MM.1S (cell line): ENCODE data around the gene TTYH1.
"Not testable (repeated sequence)": the region's sequence is repeated elsewhere in the genome, so short reads cannot be mapped to it uniquely, and the experiment has no call there.

ENCODE experiments used
- DNase-seq: peaks from one replicate; pipeline ENCODE4 v3.0.0-alpha.2; 2015
- H2AFZ ChIP-seq: fragments of 300-600 bp; sonication (generic); 2 replicates; pipeline ENCODE4 v1.6.0; 2016; ENCODE audit warnings: antibody characterized with exemption, low read length
- H3F3A ChIP-seq: fragments of 300-600 bp; sonication (generic); 2 replicates; pipeline ENCODE4 v1.6.1; 2016; ENCODE audit warnings: mild to moderate bottlenecking, antibody characterized with exemption, low read length, moderate library complexity, mixed read lengths; ENCODE audit not compliant: insufficient read depth
- H3K27ac ChIP-seq: fragments of 300-600 bp; sonication (generic); 2 replicates; pipeline ENCODE4 v1.5.1; 2016; ENCODE audit warnings: mild to moderate bottlenecking, low read length
- H3K27me3 ChIP-seq: fragments of 300-600 bp; sonication (generic); replicated peaks from 2 replicates; pipeline ENCODE4 v1.6.0; 2016; ENCODE audit warnings: low read length; ENCODE audit not compliant: insufficient read depth
- H3K36me3 ChIP-seq: fragments of 300-600 bp; sonication (generic); replicated peaks from 2 replicates; pipeline ENCODE4 v1.6.1; 2016; ENCODE audit warnings: mild to moderate bottlenecking, low read length, mixed read lengths; ENCODE audit not compliant: insufficient read depth
- H3K4me1 ChIP-seq: fragments of 300-600 bp; sonication (generic); 2 replicates; pipeline ENCODE4 v1.6.1; 2016; ENCODE audit warnings: low read length, mixed read lengths
- H3K4me2 ChIP-seq: fragments of 300-600 bp; sonication (generic); 2 replicates; pipeline ENCODE4 v1.6.0; 2016; ENCODE audit warnings: low read depth, low read length
- H3K4me3 ChIP-seq: fragments of 300-600 bp; sonication (generic); 2 replicates; pipeline ENCODE4 v1.5.1; 2016; ENCODE audit warnings: low read length, mixed read lengths
- H3K79me2 ChIP-seq: fragments of 300-600 bp; sonication (generic); 2 replicates; pipeline ENCODE4 v1.6.1; 2016; ENCODE audit warnings: mixed run types, low read length, mixed read lengths
- H3K9ac ChIP-seq: fragments of 300-600 bp; sonication (generic); 2 replicates; pipeline ENCODE4 v1.6.1; 2016; ENCODE audit warnings: low read length, mixed read lengths
- H3K9me2 ChIP-seq: fragments of 300-600 bp; sonication (generic); replicated peaks from 2 replicates; pipeline ENCODE4 v1.6.1; 2016; ENCODE audit warnings: mild to moderate bottlenecking, low read length, mixed read lengths; ENCODE audit not compliant: insufficient read depth
- H3K9me3 ChIP-seq: fragments of 300-600 bp; sonication (generic); replicated peaks from 2 replicates; pipeline ENCODE4 v1.6.1; 2016; ENCODE audit warnings: mild to moderate bottlenecking, low read length, mixed read lengths; ENCODE audit not compliant: insufficient read depth
- H4K20me1 ChIP-seq: fragments of 300-600 bp; sonication (generic); 2 replicates; pipeline ENCODE4 v1.6.1; 2016; ENCODE audit warnings: mild to moderate bottlenecking, low read length, moderate library complexity, mixed read lengths; ENCODE audit not compliant: insufficient read depth
- CTCF ChIP-seq: fragments of 300-600 bp; sonication (generic); IDR thresholded peaks from 2 replicates; pipeline ENCODE4 v1.5.1; 2016; ENCODE audit warnings: antibody characterized with exemption, low read length, mixed read lengths
- EZH2 ChIP-seq: fragments of 300-600 bp; sonication (generic); optimal IDR thresholded peaks from 2 replicates; pipeline ENCODE3; 2017; ENCODE audit warnings: low read depth, mild to moderate bottlenecking, antibody characterized with exemption, low read length, mixed read lengths
- EZH2phosphoT487 ChIP-seq: fragments of 300-600 bp; sonication (generic); IDR thresholded peaks from 2 replicates; pipeline ENCODE4 v1.6.1; 2018; ENCODE audit warnings: antibody characterized with exemption, low read length

Gene TTYH1

GRCh38 chr19:54439174-54439851 lies 24.0 kb downstream of the TTYH1 start:
- no peak overlapping the region for H3K9ac ChIP-seq
- no peaks in the 10 kb centered on the region for H4K20me1 ChIP-seq
- no peaks in the 10 kb centered on the region for H3K4me1 ChIP-seq
- TF ChIP-seq EZH2: no peak
- no peak for TF ChIP-seq EZH2phosphoT487
- TF ChIP-seq CTCF: peak; percentile 12
- H3K27ac ChIP-seq: no peak overlapping the region
- H3K27me3 ChIP-seq: no peaks in the 10 kb centered on the region
- no peaks in the 10 kb centered on the region for H3K79me2 ChIP-seq
- no peaks in the 10 kb centered on the region for H3K36me3 ChIP-seq
- H3K9me3 ChIP-seq: no peaks in the 10 kb centered on the region
- H3K4me2 ChIP-seq: no peak overlapping the region
- no peak overlapping the region for H3K4me3 ChIP-seq
- no peak for DNase-seq
- H3F3A ChIP-seq: no peaks in the 10 kb centered on the region
- H3K9me2 ChIP-seq: no peaks in the 10 kb centered on the region
- no peak overlapping the region for H2AFZ ChIP-seq

- H3K36me3 ChIP-seq: no peaks in the 10 kb centered on the region
- no peaks in the 10 kb centered on the region for H4K20me1 ChIP-seq
- no peaks in the 10 kb centered on the region for H3F3A ChIP-seq
- no peak for DNase-seq
- H3K9ac ChIP-seq: no peak overlapping the region
- H3K79me2 ChIP-seq: no peaks in the 10 kb centered on the region
- H3K4me1 ChIP-seq: no peaks in the 10 kb centered on the region
- H3K9me3 ChIP-seq: no peaks in the 10 kb centered on the region
- no peak overlapping the region for H2AFZ ChIP-seq
- no peaks in the 10 kb centered on the region for H3K27me3 ChIP-seq
- H3K9me2 ChIP-seq: no peaks in the 10 kb centered on the region
- H3K27ac ChIP-seq: no peak overlapping the region
- H3K4me3 ChIP-seq: no peak overlapping the region
- TF ChIP-seq EZH2: no peak
- TF ChIP-seq EZH2phosphoT487: no peak
- TF ChIP-seq CTCF: no peak
- H3K4me2 ChIP-seq: no peak overlapping the region
Measured at GRCh38 chr19:54440641-54441040, 25.4 kb downstream of the TTYH1 start.

- Histone ChIP-seq H3K4me1 (peaks cover 3% of the 10 kb centered on the region; the same call in 1 of the 2 replicates), H3K27me3 (no peaks in the 10 kb centered on the region), H3K4me2 (no peak overlapping the region), H3K27ac (no peak overlapping the region), H3K4me3 (no peak overlapping the region), H3K9me3 (no peaks in the 10 kb centered on the region), H3K36me3 (no peaks in the 10 kb centered on the region), H3F3A (no peaks in the 10 kb centered on the region), H3K9me2 (no peaks in the 10 kb centered on the region), H2AFZ (no peak overlapping the region), H3K9ac (no peak overlapping the region), H4K20me1 (no peaks in the 10 kb centered on the region; the same call in 1 of the 2 replicates), H3K79me2 (peaks cover 27% of the 10 kb centered on the region)
- TF ChIP-seq EZH2phosphoT487: no peak
- TF ChIP-seq EZH2: no peak
- no peak for TF ChIP-seq CTCF
- no peak for DNase-seq
Measured at GRCh38 chr19:54444737-54445136, 29.5 kb downstream of the TTYH1 start.

GRCh38 chr19:54446349-54446748 lies 31.1 kb downstream of the TTYH1 start:
- H3K27ac ChIP-seq, H3K9me2 ChIP-seq, H3K4me3 ChIP-seq, H3K4me2 ChIP-seq, H3K36me3 ChIP-seq, DNase-seq, H3K27me3 ChIP-seq, H3F3A ChIP-seq, H2AFZ ChIP-seq, H3K9ac ChIP-seq, H3K4me1 ChIP-seq, H3K9me3 ChIP-seq: not testable (repeated sequence)
- peaks cover 12% of the 10 kb centered on the region for H4K20me1 ChIP-seq
- peaks cover 44% of the 10 kb centered on the region for H3K79me2 ChIP-seq
